Measurements from ENCODE around the gene WDFY2. TPM values are rescaled to one million over a fixed set of nuclear protein-coding genes. Genes with fewer than 3 reads are reported as not detected.

Gene WDFY2
- polyA plus RNA-seq, 3 donors: 6.5 to 40.1 (median 9.1) TPM

- peaks cover 25 to 45% of the 10 kb centered on the region in 2 donors for H3K36me3 Mint-ChIP-seq
- no peak overlapping the region for H3K9ac ChIP-seq (ENCODE audit: insufficient read depth, low read length, poor library complexity, severe bottlenecking)
- DNase-seq: no peak
- no peak overlapping the region for H3K4me3 ChIP-seq (replicated peaks in 1 of 3; ENCODE audit: low read depth in 2 of 3, low read length in 3 of 3)
- TF ChIP-seq CTCF (IDR thresholded peaks at IDR 0.05): no peak
- H3K27me3 ChIP-seq (ENCODE audit: control insufficient read depth in 2 of 2, insufficient read depth in 2 of 2, low read length in 2 of 2): no peaks in the 10 kb centered on the region
- intact Hi-C loops (cut with micrococcal nuclease): no loop called here
- H3K79me2 ChIP-seq (ENCODE audit: insufficient read depth, low read length): peaks cover 100% of the 10 kb centered on the region
- H4K20me1 ChIP-seq (ENCODE audit: insufficient read depth, low read length): peaks cover 93% of the 10 kb centered on the region
- H3K4me3 Mint-ChIP-seq: no peak overlapping the region
- H3K27ac Mint-ChIP-seq: peak overlapping the region in 6 of 7 donors; percentile 1 to 84 (median 74)
- H3K4me1 ChIP-seq (ENCODE audit: control insufficient read depth in 1 of 2, insufficient read depth in 2 of 2, low read length in 2 of 2): peaks cover 7 to 10% of the 10 kb centered on the region in 2 donors
- H3K9me3 Mint-ChIP-seq: peaks cover 0 to 3% (median 0%) of the 10 kb centered on the region in 7 donors
- H2AFZ ChIP-seq (ENCODE audit: insufficient read depth, low read depth, low read length, poor library complexity, severe bottlenecking): no peak overlapping the region
- no CpG with 5 or more reads among the region's 1 CpG for WGBS (ENCODE audit: insufficient coverage)
- H3K27me3 Mint-ChIP-seq (ENCODE audit: low read depth in 3 of 3): no peaks in the 10 kb centered on the region
- peaks cover 17% of the 10 kb centered on the region for H3K4me1 Mint-ChIP-seq
- H3K9me3 ChIP-seq (replicated peaks in 1 of 2; ENCODE audit: control insufficient read depth in 1 of 2, insufficient read depth in 1 of 2, low read length in 2 of 2): no peaks in the 10 kb centered on the region
- peak overlapping the region in 1 of 2 donors; percentile 49 for H3K27ac ChIP-seq (ENCODE audit: low read depth in 1 of 2, low read length in 2 of 2)
- H3K36me3 ChIP-seq (replicated peaks in 1 of 2; ENCODE audit: control insufficient read depth in 1 of 2, insufficient read depth in 2 of 2, low read length in 2 of 2): peaks cover 8 to 38% of the 10 kb centered on the region in 2 donors
- H3K4me2 ChIP-seq (replicated peaks; ENCODE audit: extremely low read depth, low read length, poor library complexity, severe bottlenecking): no peak overlapping the region
These were observed 82.1 kb downstream of the WDFY2 start for GRCh38 chr13:51666374-51666773.

DNA sequence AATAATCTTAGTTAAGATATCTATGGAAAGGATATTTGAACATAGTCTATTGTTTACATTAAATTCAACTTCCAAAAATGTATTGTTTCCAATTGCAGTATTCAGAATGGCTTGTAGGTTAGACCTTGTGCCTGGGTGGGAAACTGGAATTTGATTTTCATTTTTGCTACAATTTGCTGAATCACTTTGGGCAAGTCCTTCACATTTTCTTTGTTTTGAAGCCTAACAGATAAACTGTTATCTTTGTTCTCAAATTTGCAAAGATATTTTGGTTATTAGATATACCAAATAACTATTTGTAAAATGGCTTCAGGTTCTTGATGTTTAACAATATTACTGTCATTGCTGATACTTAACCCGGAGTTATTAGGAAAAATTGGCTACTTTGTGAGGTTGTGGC is 82.6 kb downstream of the WDFY2 start:
- H3K27ac Mint-ChIP-seq: peak overlapping the region in 2 of 7 donors; percentile 55 to 73
- no peaks in the 10 kb centered on the region for H3K27me3 ChIP-seq (ENCODE audit: control insufficient read depth in 2 of 2, insufficient read depth in 2 of 2, low read length in 2 of 2)
- H3K9me3 Mint-ChIP-seq: peaks cover 0 to 3% (median 0%) of the 10 kb centered on the region in 7 donors
- WGBS (ENCODE audit: insufficient coverage): 100% methylated on average over 1 of the region's 1 CpG
- no peak for TF ChIP-seq CTCF (IDR thresholded peaks at IDR 0.05)
- H2AFZ ChIP-seq (ENCODE audit: insufficient read depth, low read depth, low read length, poor library complexity, severe bottlenecking): no peak overlapping the region
- intact Hi-C loops (cut with micrococcal nuclease): no loop called here
- H3K27me3 Mint-ChIP-seq (ENCODE audit: low read depth in 3 of 3): no peaks in the 10 kb centered on the region
- H3K4me2 ChIP-seq (replicated peaks; ENCODE audit: extremely low read depth, low read length, poor library complexity, severe bottlenecking): no peak overlapping the region
- peaks cover 95% of the 10 kb centered on the region for H4K20me1 ChIP-seq (ENCODE audit: insufficient read depth, low read length)
- H3K79me2 ChIP-seq (ENCODE audit: insufficient read depth, low read length): peaks cover 100% of the 10 kb centered on the region
- H3K4me3 ChIP-seq (replicated peaks in 1 of 3; ENCODE audit: low read depth in 2 of 3, low read length in 3 of 3): no peak overlapping the region
- no peak overlapping the region for H3K9ac ChIP-seq (ENCODE audit: insufficient read depth, low read length, poor library complexity, severe bottlenecking)
- H3K36me3 Mint-ChIP-seq: peaks cover 23 to 43% of the 10 kb centered on the region in 2 donors
- H3K27ac ChIP-seq (ENCODE audit: low read depth in 1 of 2, low read length in 2 of 2): peak overlapping the region in 1 of 2 donors; percentile 49
- H3K9me3 ChIP-seq (replicated peaks in 1 of 2; ENCODE audit: control insufficient read depth in 1 of 2, insufficient read depth in 1 of 2, low read length in 2 of 2): no peaks in the 10 kb centered on the region
- peaks cover 6 to 36% of the 10 kb centered on the region in 2 donors for H3K36me3 ChIP-seq (replicated peaks in 1 of 2; ENCODE audit: control insufficient read depth in 1 of 2, insufficient read depth in 2 of 2, low read length in 2 of 2)
- peaks cover 7 to 10% of the 10 kb centered on the region in 2 donors for H3K4me1 ChIP-seq (ENCODE audit: control insufficient read depth in 1 of 2, insufficient read depth in 2 of 2, low read length in 2 of 2)
- H3K4me3 Mint-ChIP-seq: no peak overlapping the region
- peaks cover 17% of the 10 kb centered on the region for H3K4me1 Mint-ChIP-seq
- no peak for DNase-seq
